IPS-18c (cell line): ENCODE data around the gene NPC1.
"Not testable (repeated sequence)": the region's sequence is repeated elsewhere in the genome, so short reads cannot be mapped to it uniquely, and the experiment has no call there.

Experiments
- H3K4me3 ChIP-seq: 2 replicates; pipeline ENCODE4 v1.7.0; 2013; ENCODE audit warnings: low read depth, mild to moderate bottlenecking, low read length, moderate library complexity; ENCODE audit not compliant: insufficient read depth
- H3K9me3 ChIP-seq: one replicate; pipeline ENCODE4 v1.6.1; 2013; ENCODE audit warnings: mild to moderate bottlenecking, low read length, moderate library complexity; ENCODE audit not compliant: control insufficient read depth, insufficient read depth

The NPC1 gene

DNA sequence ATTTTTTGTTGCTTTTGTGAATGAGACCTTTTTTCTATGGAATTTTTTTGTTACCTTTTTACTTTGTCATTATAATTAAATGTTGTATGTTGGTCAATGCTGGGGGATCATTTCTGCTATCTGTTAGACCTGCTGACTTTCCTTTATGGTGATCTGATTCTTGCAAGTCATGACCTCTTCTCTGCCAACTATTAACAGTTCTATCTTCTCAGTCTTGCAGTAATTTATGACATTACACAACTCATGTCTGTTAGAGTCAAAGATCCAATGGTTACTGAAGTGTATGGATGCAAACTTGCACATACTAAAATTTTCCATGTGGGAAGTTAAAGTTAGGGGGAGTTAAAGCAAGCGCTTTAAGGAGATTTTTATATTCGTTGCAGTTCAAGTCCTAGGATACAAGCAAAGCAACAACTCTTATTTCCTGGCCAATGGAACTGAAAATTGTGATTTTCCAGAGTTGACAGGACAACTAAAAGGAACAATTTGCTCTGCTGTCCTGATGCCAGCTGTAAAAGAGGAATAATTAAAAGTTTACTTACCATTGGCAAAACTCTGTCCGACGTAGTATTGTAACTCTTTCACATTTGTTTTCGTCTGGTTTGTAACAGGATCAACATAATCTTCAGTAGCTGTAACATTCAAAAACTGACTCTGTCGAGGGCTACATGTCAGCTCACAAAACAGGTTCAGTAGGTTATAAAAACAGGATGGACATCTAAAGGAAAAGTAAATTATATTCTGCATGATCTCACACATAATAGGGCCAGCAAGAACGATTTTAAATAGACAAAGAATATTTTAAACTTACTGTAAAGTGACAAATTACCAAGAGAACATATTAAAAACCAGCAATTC is 17.8 kb downstream of the NPC1 start:
- Histone ChIP-seq H3K9me3 (no peaks in the 10 kb centered on the region), H3K4me3 (no peak overlapping the region)

DNA sequence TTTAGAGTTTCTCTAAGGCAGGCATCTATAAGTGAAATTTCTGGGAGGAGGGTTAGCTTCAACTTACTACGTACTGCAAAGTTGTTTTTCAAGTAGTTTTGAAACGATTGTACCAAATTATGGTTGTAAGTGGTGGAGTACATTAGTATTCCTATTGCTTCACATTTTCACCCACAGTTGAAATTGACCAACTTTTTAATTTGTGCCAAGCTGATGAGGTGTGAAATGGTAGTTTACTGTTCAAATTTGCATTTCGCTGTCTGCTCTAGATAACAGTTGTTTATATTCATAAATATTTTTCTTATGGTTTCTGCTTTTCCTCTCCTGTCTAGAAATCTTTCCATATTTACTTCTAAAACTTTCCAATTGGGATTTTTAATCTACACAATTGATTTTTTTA is 18.6 kb downstream of the NPC1 start:
- no peaks in the 10 kb centered on the region for H3K9me3 ChIP-seq

DNA sequence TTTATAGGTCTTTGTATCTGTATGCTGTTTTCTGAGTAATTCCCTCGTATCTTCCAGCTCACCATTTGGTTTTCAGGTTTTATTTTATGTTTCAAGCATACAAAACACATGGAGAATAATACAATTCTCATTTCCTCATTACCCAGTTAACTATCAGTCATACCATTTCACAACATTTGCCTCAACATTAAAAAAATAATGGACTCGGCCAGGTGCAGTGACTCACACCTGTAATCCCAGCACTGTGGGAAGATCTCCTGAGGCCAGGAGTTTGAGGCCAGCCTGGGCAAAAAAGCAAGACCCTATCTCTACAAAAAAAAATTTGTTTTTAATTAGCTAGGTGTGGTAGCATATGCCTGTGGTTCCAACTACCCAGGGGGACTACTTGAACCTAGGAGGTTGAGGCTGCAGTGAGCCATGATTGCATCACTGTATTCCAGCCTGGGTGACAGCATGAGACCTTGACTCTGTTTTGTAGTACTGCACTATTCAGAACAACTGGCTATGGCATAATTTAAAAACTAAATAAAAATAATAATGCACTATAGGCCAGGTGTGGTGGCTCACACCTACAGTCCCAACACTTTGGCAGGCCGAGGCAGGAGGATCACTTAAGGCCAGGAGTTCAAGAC is 20.3 kb downstream of the NPC1 start:
- H3K4me3 ChIP-seq = no peak overlapping the region
- no peaks in the 10 kb centered on the region for H3K9me3 ChIP-seq

More for the DNA sequence above, 18.6 kb downstream of the NPC1 start:
- no peak overlapping the region for H3K4me3 ChIP-seq

DNA sequence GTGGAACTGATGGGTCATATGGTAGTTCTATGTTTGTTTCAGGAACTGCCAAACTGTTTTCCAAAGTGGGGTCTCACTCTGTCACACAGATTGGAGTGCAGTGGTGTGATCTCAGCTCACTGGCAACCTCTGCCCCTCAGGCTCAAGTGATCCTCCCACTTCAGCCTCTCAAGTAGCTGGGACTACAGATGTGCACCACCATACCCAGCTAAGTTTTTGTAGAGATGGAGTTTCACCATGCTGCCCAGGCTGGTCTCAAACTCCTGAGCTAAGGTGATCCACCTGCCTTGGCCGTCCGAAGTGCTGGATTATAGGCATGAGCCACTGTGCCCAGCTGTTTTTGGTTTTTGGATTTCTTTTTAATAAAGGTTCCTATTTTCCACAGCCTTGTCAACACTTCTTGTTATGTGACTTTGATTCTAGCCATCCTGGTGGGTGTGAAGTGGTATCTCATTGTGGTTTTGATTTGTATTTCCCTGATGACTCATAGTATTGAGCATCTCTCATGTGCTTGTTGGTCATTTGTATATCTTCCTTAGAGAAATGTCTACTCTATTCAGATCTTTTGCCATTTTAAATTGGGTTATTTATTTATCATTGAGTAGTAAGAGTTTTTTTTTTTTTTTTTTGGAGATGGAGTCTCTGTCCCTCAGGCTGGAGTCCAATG is 22.8 kb downstream of the NPC1 start:
- Histone ChIP-seq H3K4me3 (no peak overlapping the region), H3K9me3 (no peaks in the 10 kb centered on the region)

DNA sequence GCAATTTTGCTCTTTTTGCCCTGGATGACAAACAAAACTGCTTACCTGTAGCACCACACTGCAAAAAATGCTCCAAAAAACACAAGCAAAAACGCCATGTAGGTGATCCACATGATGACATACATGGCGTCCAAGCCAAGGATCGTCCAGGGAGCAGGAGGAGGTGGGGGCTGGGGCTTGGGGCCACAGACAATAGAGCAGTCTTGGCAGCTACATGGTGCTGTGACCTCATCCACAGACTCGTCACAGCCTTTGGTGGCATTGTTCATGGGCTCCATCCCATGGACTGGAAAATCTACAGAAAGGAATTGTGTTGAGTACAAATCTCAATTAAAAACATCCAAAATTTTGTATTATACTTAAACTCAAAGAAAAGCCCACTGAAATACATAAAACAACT is 26.1 kb downstream of the NPC1 start:
- no peaks in the 10 kb centered on the region for H3K9me3 ChIP-seq
- H3K4me3 ChIP-seq = no peak overlapping the region

DNA sequence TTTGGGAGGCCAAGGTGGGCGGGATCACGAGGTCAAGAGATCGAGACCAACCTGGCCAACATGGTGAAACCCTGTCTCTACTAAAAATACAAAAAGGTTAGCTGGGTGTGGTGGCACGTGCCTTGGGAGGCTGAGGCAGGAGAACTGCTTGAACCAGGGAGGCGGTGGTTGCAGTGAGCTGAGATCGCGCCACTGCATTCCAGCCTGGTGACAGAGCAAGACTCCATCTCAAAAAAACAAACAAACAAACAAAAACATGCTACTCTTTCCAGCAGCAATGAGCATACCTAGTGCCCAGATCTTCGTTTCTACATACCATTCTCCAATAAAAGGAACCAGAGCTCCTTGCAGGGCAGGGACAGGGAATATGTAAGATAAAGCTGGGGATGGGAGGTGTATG is 28.8 kb downstream of the NPC1 start:
- not testable (repeated sequence) for H3K9me3 ChIP-seq, H3K4me3 ChIP-seq

DNA sequence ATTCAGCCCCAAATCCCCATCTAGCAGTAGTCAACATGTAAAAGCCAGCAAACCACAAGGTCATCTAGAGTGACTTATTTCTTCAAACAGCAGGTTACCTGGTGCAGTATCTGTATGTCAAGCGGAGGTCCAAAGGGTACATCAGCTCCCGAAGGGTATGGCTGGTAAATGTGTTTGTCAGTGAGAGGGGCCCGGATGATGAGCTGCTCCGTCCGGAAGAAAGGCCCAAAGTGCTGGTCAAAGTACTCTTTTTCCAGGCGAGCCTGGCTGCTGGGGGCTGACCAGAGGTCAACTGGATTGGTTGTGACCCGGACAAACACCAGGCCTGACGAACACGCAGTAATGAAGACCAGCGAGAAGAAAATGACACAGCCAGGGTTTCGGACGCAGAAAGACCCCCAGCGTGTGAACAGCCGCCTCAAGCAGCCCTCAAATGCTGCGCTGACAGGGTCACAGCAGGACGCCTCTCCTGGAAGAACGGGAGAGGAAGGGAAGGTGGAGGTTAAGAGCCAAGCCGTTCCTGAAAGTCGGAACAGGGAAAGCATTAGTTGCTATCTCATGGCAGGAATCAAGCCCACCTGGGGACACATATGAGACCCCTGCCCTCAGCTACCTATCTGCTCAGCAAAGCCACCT is 30.0 kb downstream of the NPC1 start:
- no peak overlapping the region for H3K4me3 ChIP-seq

DNA sequence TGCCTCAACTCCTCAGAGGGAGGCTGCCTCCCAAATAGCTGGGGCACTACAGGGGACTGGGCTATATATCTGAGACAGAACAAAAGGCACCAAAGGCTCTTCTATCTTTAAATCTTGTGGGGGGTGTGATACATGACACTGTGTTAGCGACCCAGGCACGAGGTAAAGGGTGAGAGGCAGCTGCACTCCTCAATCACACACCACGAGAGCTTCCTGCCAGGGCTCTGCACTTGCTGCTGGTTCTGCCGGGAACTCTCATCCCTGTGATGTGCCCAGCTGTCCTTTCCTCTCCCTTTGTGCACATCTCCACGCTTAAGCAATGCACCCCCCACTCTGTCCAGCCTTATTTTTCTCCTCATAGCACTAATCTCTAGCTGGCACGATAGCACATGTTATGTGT is 32.4 kb downstream of the NPC1 start:
- Histone ChIP-seq H3K4me3 (no peak overlapping the region), H3K9me3 (no peaks in the 10 kb centered on the region)

More for the DNA sequence above, 30.0 kb downstream of the NPC1 start:
- H3K9me3 ChIP-seq = no peaks in the 10 kb centered on the region

DNA sequence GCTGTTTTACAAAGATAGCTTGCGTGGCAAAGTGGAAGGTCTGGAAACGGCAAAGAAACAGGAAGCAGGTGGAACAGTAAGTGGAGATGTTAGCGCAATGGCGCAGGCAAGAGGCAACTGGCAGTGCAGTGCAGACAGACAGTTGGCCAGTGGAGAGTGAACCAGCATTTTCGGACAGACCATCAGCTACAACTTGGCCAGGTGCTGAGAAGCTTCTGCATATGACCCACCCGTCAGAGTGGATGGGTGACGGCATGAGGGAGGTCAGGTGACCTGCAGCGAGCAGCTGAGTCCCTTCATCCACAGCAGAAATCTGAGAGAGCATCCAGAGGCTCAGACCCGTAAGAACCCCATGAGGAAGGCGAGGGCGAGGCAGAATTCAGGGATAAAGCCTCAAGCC is 33.8 kb downstream of the NPC1 start:
- H3K9me3 ChIP-seq = no peaks in the 10 kb centered on the region
- H3K4me3 ChIP-seq = no peak overlapping the region

DNA sequence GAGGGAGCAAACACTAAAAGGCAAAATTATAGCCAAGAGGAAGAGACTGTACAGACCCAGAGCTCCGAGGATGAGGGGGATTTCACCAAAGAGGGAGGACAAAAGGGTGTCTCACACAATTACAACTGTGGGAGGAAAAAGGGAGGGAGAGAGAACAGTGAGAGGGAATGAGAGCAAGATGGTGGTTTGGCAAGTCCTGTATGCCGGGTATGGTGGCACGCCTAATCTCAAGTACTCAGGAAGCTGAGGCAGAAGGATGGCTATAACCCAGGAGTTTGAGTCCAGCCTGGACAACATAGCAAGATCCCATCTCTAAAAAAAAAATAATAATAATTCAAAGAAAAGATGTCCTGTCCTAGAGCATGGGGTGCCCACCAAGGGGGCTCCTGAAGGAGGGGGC is 34.3 kb downstream of the NPC1 start:
- Histone ChIP-seq H3K4me3 (no peak overlapping the region), H3K9me3 (no peaks in the 10 kb centered on the region)

DNA sequence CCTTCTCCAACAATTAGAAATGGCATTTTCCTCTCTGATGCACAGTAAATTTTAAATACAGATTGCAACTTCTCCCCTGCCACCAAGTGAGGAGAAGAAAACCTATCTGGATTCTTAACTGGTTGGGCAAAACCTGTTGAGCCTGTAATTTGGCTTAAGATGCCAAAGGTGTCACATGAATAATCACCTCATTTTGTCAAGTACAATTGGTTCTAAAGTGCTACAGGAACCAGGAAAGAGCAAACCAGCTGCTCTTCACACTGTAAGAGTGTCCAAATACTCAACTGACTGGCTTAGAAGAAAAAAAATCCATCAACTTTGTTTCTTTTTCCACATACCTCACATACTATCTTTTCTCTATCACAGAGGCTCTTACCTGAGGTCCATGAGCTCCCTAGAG is 35.4 kb downstream of the NPC1 start:
- Histone ChIP-seq H3K9me3 (no peaks in the 10 kb centered on the region), H3K4me3 (no peak overlapping the region)

DNA sequence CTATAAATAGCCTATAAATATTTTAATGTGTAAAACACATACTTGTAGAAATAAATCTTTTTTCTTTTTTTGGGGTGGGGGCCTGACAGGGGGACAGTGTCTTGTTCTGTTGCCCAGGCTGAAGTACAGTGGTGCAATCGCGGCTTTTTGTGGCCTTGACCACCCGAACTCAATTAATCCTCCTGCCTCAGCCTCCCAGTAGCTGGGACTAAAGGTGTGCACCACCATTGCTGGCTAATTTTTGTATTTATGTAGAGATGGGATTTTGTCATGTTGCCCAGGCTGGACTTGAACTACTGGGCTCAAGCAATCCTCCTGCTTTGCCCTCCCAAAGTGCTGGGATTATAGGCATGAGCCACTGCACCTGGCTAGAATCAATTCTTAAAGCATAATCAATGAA is 37.6 kb downstream of the NPC1 start:
- Histone ChIP-seq H3K4me3 (no peak overlapping the region), H3K9me3 (no peaks in the 10 kb centered on the region)

DNA sequence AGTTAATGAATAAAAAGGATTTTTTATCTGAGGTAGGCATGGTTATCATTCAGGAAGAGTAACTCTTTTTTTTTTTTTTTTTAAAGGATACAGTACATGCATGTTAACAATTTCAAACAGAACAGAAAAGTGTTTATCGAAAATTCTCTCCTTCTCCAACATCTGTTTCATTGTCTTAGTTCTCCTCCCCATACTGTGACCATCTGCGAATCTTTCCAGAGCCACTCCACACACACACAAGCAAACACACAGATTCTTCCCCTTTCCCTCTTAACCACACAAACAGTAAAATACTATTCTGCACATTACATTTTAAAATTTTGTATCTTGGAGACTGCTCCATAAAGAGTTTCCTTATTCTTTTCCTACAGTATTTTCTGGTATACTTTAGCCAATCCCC is 38.0 kb downstream of the NPC1 start:
- no peak overlapping the region for H3K4me3 ChIP-seq
- H3K9me3 ChIP-seq = no peaks in the 10 kb centered on the region

DNA sequence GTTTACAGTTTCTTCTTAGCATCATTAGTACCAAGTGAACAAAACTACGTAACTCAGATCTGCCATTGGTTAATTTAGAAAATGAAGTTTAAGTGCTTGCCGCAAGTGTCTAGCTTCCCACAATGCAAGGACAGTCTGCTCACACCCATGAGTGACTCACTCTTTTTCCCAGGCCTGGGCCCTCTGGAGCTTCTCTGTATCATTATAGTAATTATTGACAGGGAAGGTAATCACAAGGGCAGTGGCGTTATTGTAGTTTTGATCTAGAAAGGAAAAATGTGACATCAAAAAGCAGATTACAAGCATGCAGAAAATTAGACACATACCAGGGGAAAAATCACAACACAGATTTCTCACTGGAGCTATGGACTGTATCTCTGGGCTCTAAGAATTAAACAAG is 38.5 kb downstream of the NPC1 start:
- Histone ChIP-seq H3K9me3 (no peaks in the 10 kb centered on the region), H3K4me3 (no peak overlapping the region)

DNA sequence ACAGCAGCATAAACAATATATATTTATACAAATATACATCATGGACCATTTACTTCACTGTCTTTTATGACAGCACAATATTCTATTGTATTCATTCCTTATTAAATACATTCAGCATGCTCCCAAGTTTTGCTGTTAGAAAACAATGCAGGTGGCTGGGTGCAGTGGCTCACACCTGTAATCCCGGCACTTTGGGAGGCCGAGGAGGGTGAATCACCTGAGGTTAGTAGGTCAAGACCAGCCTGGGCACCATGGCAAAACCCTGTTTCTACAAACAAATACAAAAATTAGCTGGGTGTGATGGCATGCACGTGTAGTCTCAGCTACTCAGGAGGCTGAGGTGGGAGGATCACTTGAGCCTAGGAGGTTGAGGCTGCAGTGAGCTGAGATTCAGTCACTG is 39.0 kb downstream of the NPC1 start:
- no peaks in the 10 kb centered on the region for H3K9me3 ChIP-seq

DNA sequence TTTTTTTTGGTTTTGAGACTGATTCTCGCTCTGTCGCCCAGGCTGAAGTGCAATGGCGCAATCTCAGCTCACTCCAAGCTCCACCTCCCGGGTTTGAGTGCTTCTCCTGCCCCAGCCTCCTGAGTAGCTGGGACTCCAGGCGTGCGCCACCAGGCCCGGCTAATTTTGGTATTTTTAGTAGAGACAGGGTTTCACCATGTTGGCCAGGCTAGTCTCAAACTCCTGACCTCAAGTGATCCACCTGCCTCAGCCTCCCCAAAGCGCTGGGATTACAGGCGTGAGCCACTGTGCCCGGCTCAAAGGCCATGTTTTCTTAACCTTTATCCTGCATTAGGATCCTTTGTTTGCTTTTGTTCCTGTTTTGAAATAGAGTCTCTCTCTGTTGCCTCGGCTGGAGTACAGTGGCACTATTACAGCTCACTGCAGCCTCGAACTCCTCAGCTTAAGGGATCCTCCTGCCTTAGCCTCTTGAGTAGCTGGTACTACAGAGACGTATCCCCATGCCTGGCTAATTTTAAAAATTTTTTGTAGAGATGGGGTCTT is 41.0 kb downstream of the NPC1 start:
- H3K4me3 ChIP-seq = no peak overlapping the region

More for the DNA sequence above, 39.0 kb downstream of the NPC1 start:
- H3K4me3 ChIP-seq = no peak overlapping the region

DNA sequence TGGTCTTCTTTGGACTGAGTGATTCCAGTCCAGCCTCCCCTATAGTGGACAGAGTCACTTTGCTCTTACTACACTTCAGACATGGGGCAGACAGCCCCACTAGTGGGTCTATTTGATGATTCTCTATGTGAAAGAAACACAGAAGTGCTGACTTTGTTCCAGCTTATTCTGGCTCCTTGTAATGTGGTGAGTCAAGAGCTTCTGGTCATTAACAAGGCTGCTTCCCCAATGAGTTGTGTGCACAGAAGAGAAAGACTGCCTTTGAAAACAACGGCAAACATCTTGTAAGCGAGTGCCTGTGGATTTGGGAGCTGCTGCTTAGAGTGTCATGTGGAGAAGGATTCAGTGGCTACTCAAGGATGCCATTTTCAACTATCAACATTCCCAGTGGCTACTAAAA is 43.8 kb downstream of the NPC1 start:
- H3K4me3 ChIP-seq = no peak overlapping the region
- H3K9me3 ChIP-seq = no peaks in the 10 kb centered on the region

More for the DNA sequence above, 41.0 kb downstream of the NPC1 start:
- no peaks in the 10 kb centered on the region for H3K9me3 ChIP-seq
